ENCODE data around the gene KATNBL1.

KATNBL1 gene

GRCh38 chr15:34114215-34114614 lies 95.7 kb downstream of the KATNBL1 start:
- no peak for TF ChIP-seq CTCF (conservative IDR thresholded peaks at IDR 0.05)
- no peak overlapping the region for H3K27ac ChIP-seq

DNA sequence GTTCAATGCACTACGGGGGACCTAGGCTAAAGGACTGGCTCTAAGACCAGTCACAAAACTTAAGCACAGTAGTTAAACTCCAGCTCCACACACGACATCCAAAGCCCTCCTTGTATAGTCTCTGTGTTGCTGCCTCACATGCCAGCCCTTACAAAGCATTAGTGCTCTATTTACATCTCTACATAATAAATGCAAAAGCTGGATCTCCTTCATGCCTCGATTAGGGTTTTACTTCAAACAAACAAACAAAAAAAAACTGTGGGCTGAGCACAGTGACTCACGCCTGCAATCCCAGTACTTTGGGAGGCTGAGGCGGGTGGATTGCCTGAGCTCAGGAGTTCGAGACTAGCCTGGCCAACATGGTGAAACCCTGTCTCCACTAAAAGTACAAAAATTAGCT lies 98.4 kb downstream of the KATNBL1 start:
- no peak for TF ChIP-seq CTCF (conservative IDR thresholded peaks at IDR 0.05)
- H3K27ac ChIP-seq = no peak overlapping the region

GRCh38 chr15:34109797-34110663 lies 99.9 kb downstream of the KATNBL1 start:
- no peak overlapping the region for H3K27ac ChIP-seq
- TF ChIP-seq CTCF (conservative IDR thresholded peaks at IDR 0.05) = peak; percentile 87

- H3K27ac ChIP-seq = no peak overlapping the region
- TF ChIP-seq CTCF (conservative IDR thresholded peaks at IDR 0.05) = no peak
These were observed 102.6 kb downstream of the KATNBL1 start for GRCh38 chr15:34107315-34107714.

DNA sequence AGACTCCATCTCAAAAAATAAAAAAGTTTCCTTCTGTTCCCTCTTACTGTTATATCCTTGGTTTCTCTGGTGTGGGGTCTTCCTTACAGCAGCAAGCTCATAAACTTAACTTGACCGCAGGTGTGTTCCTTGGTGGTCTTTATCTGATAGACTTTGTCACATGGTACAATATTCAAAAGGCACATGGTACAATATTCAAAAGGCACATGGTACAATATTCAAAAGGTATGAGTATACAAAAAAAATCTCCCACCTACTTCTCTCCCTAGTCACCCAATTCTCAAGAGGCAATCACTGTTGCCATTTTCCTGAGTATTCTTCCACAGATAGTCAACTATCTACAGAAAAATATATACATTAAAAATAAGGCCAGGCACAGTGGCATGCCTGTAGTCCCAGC lies 103.5 kb downstream of the KATNBL1 start:
- TF ChIP-seq CTCF (conservative IDR thresholded peaks at IDR 0.05) = no peak
- H3K27ac ChIP-seq = no peak overlapping the region

GRCh38 chr15:34102175-34102925 lies 107.5 kb downstream of the KATNBL1 start:
- peak overlapping the region; percentile 80 for H3K27ac ChIP-seq
- TF ChIP-seq CTCF (conservative IDR thresholded peaks at IDR 0.05) = no peak

- peak within 1 kb of the TSS; percentile 80 for H3K27ac ChIP-seq
- no peak for TF ChIP-seq CTCF (conservative IDR thresholded peaks at IDR 0.05)
These were observed 108.3 kb downstream of the KATNBL1 start, which contains the start of the genes EMC7 and PGBD4 for GRCh38 chr15:34101366-34102174. TSS of gene EMC7 (minus strand) at chr15:34101862. CDS start at chr15:34101839, 23 bp downstream. TSS of gene PGBD4 (plus strand) at chr15:34102083. CDS start at chr15:34102532, 449 bp downstream.
